Panc1 (cell line): ENCODE data around the gene HMG20B. TPM values are rescaled to one million over a fixed set of nuclear protein-coding genes. Genes with fewer than 3 reads are reported as not detected.

Source experiments
- ATAC-seq: fragments of 200-7000 bp; cut with Tn5 transposase; 2 replicates; pipeline ENCODE4 v1.9.1; 2020; ENCODE audit warnings: mild to moderate bottlenecking, moderate library complexity
- BruUV-seq: library from RNA; stranded (reverse); fragments of 400-500 nt; replicated peaks from 2 replicates; lab custom pipeline; 2021; lab: Mats Ljungman, UMichigan
- CTCF ChIA-PET: fragments of 300-600 bp; sonication (Branson Sonifier 250); formaldehyde crosslinking; loops from one replicate; lab custom pipeline; 2022; ENCODE audit warnings: antibody characterized with exemption; lab: Charles Lee
- POLR2A ChIA-PET: fragments of 300-600 bp; sonication (Branson Sonifier 250); formaldehyde crosslinking; loops from one replicate; lab custom pipeline; 2022; ENCODE audit warnings: antibody characterized with exemption; lab: Charles Lee
- DNase-seq: peaks from one replicate; pipeline ENCODE4 v3.0.0-alpha.2; 2010; ENCODE audit warnings: low read depth, low spot score
- H3K27ac ChIP-seq: 2 replicates; pipeline ENCODE4 v1.5.1; 2011; ENCODE audit warnings: mild to moderate bottlenecking, low read length, inconsistent platforms
- H3K27me3 ChIP-seq: fragments of 200-500 bp; sonication (Bioruptor generic); 2 replicates; pipeline ENCODE4 v1.6.0; 2014; ENCODE audit warnings: low read length, inconsistent platforms; ENCODE audit not compliant: control insufficient read depth, insufficient read depth
- H3K36me3 ChIP-seq: fragments of 200-500 bp; sonication (Bioruptor generic); 2 replicates; pipeline ENCODE4 v1.5.1; 2014; ENCODE audit warnings: inconsistent platforms, mild to moderate bottlenecking, low read length, moderate library complexity; ENCODE audit not compliant: control insufficient read depth, insufficient read depth
- H3K4me1 ChIP-seq: 2 replicates; pipeline ENCODE4 v1.5.1; 2011; ENCODE audit warnings: inconsistent platforms, mild to moderate bottlenecking, low read length, moderate library complexity; ENCODE audit not compliant: control insufficient read depth, insufficient read depth
- H3K4me3 ChIP-seq, 2 experiments: 2 replicates each; pipeline ENCODE4 v1.5.1; 2011 to 2012; ENCODE audit warnings: low read depth in 2 of 2, low read length in 2 of 2, mild to moderate bottlenecking in 2 of 2, inconsistent platforms in 1 of 2, moderate library complexity in 1 of 2
- H3K9me3 ChIP-seq: fragments of 200-500 bp; sonication (Bioruptor generic); 2 replicates; pipeline ENCODE4 v1.5.1; 2014; ENCODE audit warnings: low read depth, mild to moderate bottlenecking, inconsistent platforms, low read length, moderate library complexity; ENCODE audit not compliant: control insufficient read depth, insufficient read depth
- CTCF ChIP-seq: fragments of 450-650 bp; IDR thresholded peaks from 2 replicates; pipeline ENCODE4 v1.5.1; 2017; ENCODE audit warnings: mild to moderate bottlenecking
- POLR2AphosphoS5 ChIP-seq: IDR thresholded peaks from 2 replicates; pipeline ENCODE4 v1.6.1; 2012; ENCODE audit warnings: mild to moderate bottlenecking, low read depth, low read length, moderate library complexity
- REST ChIP-seq, 2 experiments: IDR thresholded peaks; 2 replicates each; pipeline ENCODE4 v1.6.1; 2011 to 2012; ENCODE audit warnings: low read depth in 2 of 2, control low read depth in 1 of 2, low read length in 1 of 2, mild to moderate bottlenecking in 1 of 2, moderate library complexity in 1 of 2; ENCODE audit not compliant: insufficient read depth in 1 of 2
- SIN3A ChIP-seq: IDR thresholded peaks from 2 replicates; pipeline ENCODE4 v1.6.1; 2012; ENCODE audit warnings: low read depth, mild to moderate bottlenecking, low read length, moderate library complexity, borderline replicate concordance; ENCODE audit not compliant: insufficient read depth
- TCF7L2 ChIP-seq: IDR thresholded peaks from 2 replicates; pipeline ENCODE4 v1.6.1; 2011; ENCODE audit warnings: mild to moderate bottlenecking, low read depth, low read length, inconsistent platforms
- in situ Hi-C: cut with HindIII; loops from 2 replicates; pipeline ENCODE4 v1.10.0; 2016; ENCODE audit warnings: low sequenced_read_pairs, low pct_unique_long_range_greater_than_20kb
- intact Hi-C: fragments of 100-400 bp; cut with micrococcal nuclease; formaldehyde crosslinking; loops from one replicate; pipeline ENCODE4 v1.10.0; 2022; ENCODE audit not compliant: unreplicated experiment
- total RNA-seq: library from RNA; stranded (reverse); gene quantifications from one replicate; pipeline ENCODE4 v1.2.1, GENCODE V29; 2021; ENCODE audit not compliant: unreplicated experiment

The HMG20B gene
- total RNA-seq, 1 experiment from 2014 or later = 74.7 TPM

GRCh38 chr19:3601021-3601420 is 28.3 kb downstream of the HMG20B start:
- POLR2A ChIA-PET = no interaction called here
- Histone ChIP-seq H3K36me3 (no peaks in the 10 kb centered on the region), H3K9me3 (no peaks in the 10 kb centered on the region), H3K4me1 (peaks cover 13% of the 10 kb centered on the region), H3K27me3 (no peaks in the 10 kb centered on the region), H3K4me3 (no peak overlapping the region), H3K27ac (no peak overlapping the region)
- intact Hi-C loops = no loop called here
- in situ Hi-C loops = no loop called here
- no peak for DNase-seq
- no peak for ATAC-seq
- CTCF ChIA-PET = interaction anchor here (0.6 kb wide), 1 partner anchor 12 kb away, joined by 3 read pairs; no protein-coding TSS in a partner anchor
- BruUV-seq = no TSS peak
- no peak for TF ChIP-seq TCF7L2
- TF ChIP-seq SIN3A = no peak
- TF ChIP-seq REST (IDR thresholded peaks at IDR 0.05; ENCODE audit: insufficient read depth in 1 of 2, low read depth in 2 of 2, low read length in 1 of 2) = no peak
- no peak for TF ChIP-seq POLR2AphosphoS5
- TF ChIP-seq CTCF = no peak

- H3K4me1 ChIP-seq = peaks cover 22% of the 10 kb centered on the region
- TF ChIP-seq REST (IDR thresholded peaks at IDR 0.05; ENCODE audit: insufficient read depth in 1 of 2, low read depth in 2 of 2, low read length in 1 of 2) (no peak), POLR2AphosphoS5 (no peak), SIN3A (no peak), TCF7L2 (no peak), CTCF (no peak)
- no peaks in the 10 kb centered on the region for H3K9me3 ChIP-seq
- DNase-seq (no peak), ATAC-seq (no peak)
- ChIA-PET POLR2A (no interaction called here), CTCF (no interaction called here)
- intact Hi-C loops = no loop called here
- BruUV-seq = no TSS peak
- no peak overlapping the region for H3K4me3 ChIP-seq
- no peaks in the 10 kb centered on the region for H3K27me3 ChIP-seq
- in situ Hi-C loops = no loop called here
- no peak overlapping the region for H3K27ac ChIP-seq
- H3K36me3 ChIP-seq = no peaks in the 10 kb centered on the region
These were observed 30.5 kb downstream of the HMG20B start for GRCh38 chr19:3603121-3603811.
